Nephron progenitor cell (in vitro differentiated cells): ENCODE data around the gene RFK.

Experiments used
- DNase-seq: peaks from one replicate; pipeline ENCODE4 v3.0.0; 2021
- H3K27ac Mint-ChIP-seq: 2 replicates; pipeline ENCODE4 v1.8.0; 2021; ENCODE audit warnings: mild to moderate bottlenecking, moderate library complexity, mixed read lengths
- H3K27me3 Mint-ChIP-seq: 2 replicates; pipeline ENCODE4 v1.8.0; 2021; ENCODE audit warnings: mild to moderate bottlenecking, low read depth, mixed read lengths; ENCODE audit not compliant: poor library complexity
- H3K36me3 Mint-ChIP-seq: 2 replicates; pipeline ENCODE4 v1.8.0; 2021; ENCODE audit warnings: low read depth, mixed read lengths
- H3K4me1 Mint-ChIP-seq: 2 replicates; pipeline ENCODE4 v1.8.0; 2021; ENCODE audit warnings: mixed read lengths
- H3K4me3 Mint-ChIP-seq: 2 replicates; pipeline ENCODE4 v1.8.0; 2021; ENCODE audit warnings: mild to moderate bottlenecking, moderate library complexity, mixed read lengths
- H3K9me3 Mint-ChIP-seq: 2 replicates; pipeline ENCODE4 v1.8.0; 2021; ENCODE audit warnings: mild to moderate bottlenecking, moderate library complexity, mixed read lengths
- CTCF ChIP-seq: fragments of 200-600 bp; sonication (generic); IDR thresholded peaks from 2 replicates; pipeline ENCODE4 v1.5.0; 2021; ENCODE audit warnings: antibody characterized with exemption

The RFK gene

GRCh38 chr9:76396144-76396543 lies 1.9 kb upstream of the RFK start:
- Mint-ChIP-seq H3K4me1 (peaks cover 5% of the 10 kb centered on the region), H3K27ac (no peak overlapping the region), H3K27me3 (no peaks in the 10 kb centered on the region), H3K36me3 (peaks cover 19% of the 10 kb centered on the region), H3K9me3 (peaks cover 14% of the 10 kb centered on the region), H3K4me3 (no peak overlapping the region)
- TF ChIP-seq CTCF = no peak
- DNase-seq = no peak

- Mint-ChIP-seq H3K4me1 (peaks cover 5% of the 10 kb centered on the region), H3K27ac (peak overlapping the region; percentile 65), H3K27me3 (no peaks in the 10 kb centered on the region), H3K36me3 (peaks cover 26% of the 10 kb centered on the region), H3K9me3 (peaks cover 14% of the 10 kb centered on the region), H3K4me3 (peak overlapping the region; percentile 94)
- no peak for TF ChIP-seq CTCF
- DNase-seq = no peak
These were observed 1.2 kb upstream of the RFK start for GRCh38 chr9:76395381-76395780.

- H3K4me1 Mint-ChIP-seq = peaks cover 5% of the 10 kb centered on the region
- peak; percentile 44 for DNase-seq
- TF ChIP-seq CTCF = no peak
- H3K4me3 Mint-ChIP-seq = peak overlapping the region; percentile 94
- H3K9me3 Mint-ChIP-seq = peaks cover 14% of the 10 kb centered on the region
- peaks cover 27% of the 10 kb centered on the region for H3K36me3 Mint-ChIP-seq
- H3K27me3 Mint-ChIP-seq = no peaks in the 10 kb centered on the region
- peak overlapping the region; percentile 100 for H3K27ac Mint-ChIP-seq
These were observed 680 bp upstream of the RFK start for GRCh38 chr9:76394960-76395252.

GRCh38 chr9:76390656-76391055 lies 3.6 kb downstream of the RFK start:
- Mint-ChIP-seq H3K36me3 (peaks cover 38% of the 10 kb centered on the region), H3K27me3 (no peaks in the 10 kb centered on the region), H3K27ac (no peak overlapping the region), H3K4me1 (peaks cover 12% of the 10 kb centered on the region), H3K9me3 (peaks cover 14% of the 10 kb centered on the region), H3K4me3 (no peak overlapping the region)
- DNase-seq = no peak
- no peak for TF ChIP-seq CTCF

GRCh38 chr9:76379494-76379893 lies 14.7 kb downstream of the RFK start:
- H3K27me3 Mint-ChIP-seq = peaks cover 6% of the 10 kb centered on the region
- peaks cover 14% of the 10 kb centered on the region for H3K4me1 Mint-ChIP-seq
- no peak overlapping the region for H3K27ac Mint-ChIP-seq
- no peak for DNase-seq
- no peaks in the 10 kb centered on the region for H3K9me3 Mint-ChIP-seq
- no peak overlapping the region for H3K4me3 Mint-ChIP-seq
- H3K36me3 Mint-ChIP-seq = peaks cover 16% of the 10 kb centered on the region
- no peak for TF ChIP-seq CTCF

GRCh38 chr9:76378367-76379073 lies 15.7 kb downstream of the RFK start:
- Mint-ChIP-seq H3K27me3 (peaks cover 6% of the 10 kb centered on the region), H3K36me3 (peaks cover 9% of the 10 kb centered on the region), H3K4me1 (peaks cover 18% of the 10 kb centered on the region), H3K27ac (no peak overlapping the region), H3K9me3 (no peaks in the 10 kb centered on the region), H3K4me3 (no peak overlapping the region)
- TF ChIP-seq CTCF = no peak
- no peak for DNase-seq
